ENCODE measurements around the gene KIAA1143. TPM values are rescaled to one million over a fixed set of nuclear protein-coding genes. Genes with fewer than 3 reads are reported as not detected.

KIAA1143 gene
- total RNA-seq = 14.0 and 16.0 TPM in 2 replicates

GRCh38 chr3:44761424-44762169 lies at the start of gene KIAA1143, which contains the start of gene KIF15:
KIAA1143 (minus strand) TSS chr3:44761619; CDS start chr3:44761602, 17 bp downstream.
KIF15 (plus strand) TSS chr3:44761794; CDS start chr3:44761866, 72 bp downstream.

DNA sequence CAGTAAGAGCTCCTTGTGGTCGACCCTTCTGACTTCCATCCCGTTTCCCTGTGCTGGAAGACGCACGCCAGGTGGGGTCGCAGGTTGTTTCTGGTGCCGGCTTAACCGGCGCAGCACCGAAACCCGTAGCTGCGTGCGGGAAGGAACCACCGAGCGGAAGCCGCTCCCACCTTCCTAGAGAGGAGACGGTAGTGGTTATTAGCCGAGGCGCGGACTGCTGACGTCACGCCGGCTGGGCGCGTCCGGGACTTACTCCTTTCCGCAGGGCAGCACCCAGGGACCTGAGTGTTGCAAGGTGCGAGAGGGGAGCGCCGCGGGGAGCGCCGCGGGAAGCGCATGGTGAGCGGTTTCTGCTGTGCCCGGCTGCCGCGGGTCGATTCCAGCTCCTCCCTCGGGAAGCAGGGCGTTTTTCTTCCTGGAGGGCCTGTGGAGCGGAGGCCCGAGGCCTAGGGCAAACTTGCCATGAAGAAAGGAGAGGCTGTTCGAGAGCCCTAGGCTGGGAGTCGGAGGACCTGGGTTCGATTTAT lies 32.0 kb downstream of the KIAA1143 start, which contains the start of gene ZNF501:
Gene ZNF501, plus strand, starts transcription at position 252 of the 527 bp plus-strand sequence. CDS start 4,787 bp downstream, outside the sequence.

DNA sequence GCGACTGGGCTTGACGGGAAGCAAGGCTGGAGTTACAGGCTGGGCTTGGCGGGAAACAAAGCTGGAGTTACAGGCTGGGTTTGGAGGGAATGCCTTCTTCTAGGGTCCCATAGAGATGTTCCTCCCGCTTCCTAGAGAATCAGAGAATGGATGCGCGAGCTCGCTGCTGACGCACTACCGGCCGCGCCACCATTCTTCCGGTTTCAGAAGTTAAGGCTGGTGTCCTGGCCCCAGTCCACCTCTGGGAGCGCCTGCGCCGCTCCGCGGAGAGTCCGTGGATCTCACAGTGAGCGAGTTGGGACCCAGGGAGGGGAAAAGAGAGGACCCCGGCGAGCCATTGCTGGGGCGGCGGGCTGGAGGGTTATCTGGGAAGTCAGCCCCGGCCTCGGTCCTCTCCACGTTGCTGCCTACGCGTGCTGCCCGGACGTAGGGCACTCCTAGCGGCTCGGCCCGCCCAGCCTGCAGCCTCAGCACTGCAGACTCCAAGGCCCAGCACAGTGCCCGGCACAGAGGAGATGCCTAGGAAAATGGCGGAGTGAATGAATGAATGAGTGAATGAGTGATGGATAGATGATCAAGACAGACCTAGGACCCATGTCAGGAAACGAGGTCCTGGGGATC lies 48.9 kb downstream of the KIAA1143 start, which contains the start of gene ZNF502:
Gene ZNF502, plus strand, starts transcription at position 206 of the 621 bp plus-strand sequence. CDS start 7,602 bp downstream, outside the sequence.

Other genes starting within 250 kb of the KIAA1143 start
- 0.63 and 1.8 TPM in 2 replicates for gene ZKSCAN7, start 206.4 kb downstream of the KIAA1143 start, total RNA-seq
- gene ZNF660, start 176.7 kb downstream of the KIAA1143 start, total RNA-seq = 0.63 and 1.8 TPM in 2 replicates
- 8.9 and 13.7 TPM in 2 replicates for gene ZNF197, start 136.6 kb downstream of the KIAA1143 start, total RNA-seq
- 12.3 and 15.3 TPM in 2 replicates for gene ZNF35, start 112.9 kb downstream of the KIAA1143 start, total RNA-seq
- 3.4 and 4.9 TPM in 2 replicates for gene ZNF502, start 49.0 kb downstream of the KIAA1143 start, total RNA-seq
- 4.7 and 7.8 TPM in 2 replicates for gene ZNF501, start 32.0 kb downstream of the KIAA1143 start, total RNA-seq
- gene KIF15, start 175 bp upstream of the KIAA1143 start, total RNA-seq = 5.6 and 12.7 TPM in 2 replicates
- 9.0 and 11.6 TPM in 2 replicates for gene TMEM42, start 100.3 kb upstream of the KIAA1143 start, total RNA-seq
- gene TGM4, start 113.0 kb upstream of the KIAA1143 start, total RNA-seq = 0.09 TPM in 2 replicates
- gene ZDHHC3, start 214.6 kb upstream of the KIAA1143 start, total RNA-seq = 48.7 and 50.4 TPM in 2 replicates
- gene EXOSC7, start 214.6 kb upstream of the KIAA1143 start, total RNA-seq = 60.0 and 61.7 TPM in 2 replicates

Measured in endothelial cell of coronary artery (primary cell).